ENCODE data around the gene MAGI2. TPM values are rescaled to one million over a fixed set of nuclear protein-coding genes. Genes with fewer than 3 reads are reported as not detected.

Gene MAGI2
- total RNA-seq, 1 experiment from 2014 or later, result 14.3 TPM

GRCh38 chr7:78082556-78082955, 1370.9 kb downstream of the MAGI2 start:
- Mint-ChIP-seq H3K4me3 (no peak overlapping the region), H3K36me3 (ENCODE audit: insufficient read depth in 1 of 3, low read depth in 3 of 3) (no peaks in the 10 kb centered on the region), H3K27me3 (ENCODE audit: low read depth) (peaks cover 5% of the 10 kb centered on the region), H3K4me1 (peaks cover 10 to 11% of the 10 kb centered on the region in 2 experiments), H3K9me3 (no peaks in the 10 kb centered on the region), H3K27ac (no peak overlapping the region)
- H2AFZ ChIP-seq (ENCODE audit: low read length), result no peak overlapping the region
- no peak overlapping the region for H3K18ac ChIP-seq (ENCODE audit: insufficient read length, low read depth, low read length)
- no peak overlapping the region for H3K56ac ChIP-seq (ENCODE audit: insufficient read length, low read depth, low read length)
- H2BK15ac ChIP-seq (ENCODE audit: low read depth, low read length), result no peak overlapping the region
- no peak overlapping the region for H3K23ac ChIP-seq (ENCODE audit: insufficient read length, low read depth, low read length)
- no peak overlapping the region for H4K8ac ChIP-seq (replicated peaks; ENCODE audit: insufficient read length, low read depth, low read length)
- no peaks in the 10 kb centered on the region for H3K27me3 ChIP-seq (ENCODE audit: insufficient read depth, low read length)
- no peak overlapping the region for H3T11ph ChIP-seq (ENCODE audit: low read length)
- no peak overlapping the region for H2BK120ac ChIP-seq (ENCODE audit: low read depth, low read length, poor library complexity, severe bottlenecking)
- H3K4me2 ChIP-seq (ENCODE audit: insufficient read depth, insufficient read length, low read length), result no peak overlapping the region
- TF ChIP-seq CTCF (conservative IDR thresholded peaks at IDR 0.05), result no peak
- WGBS (ENCODE audit: extremely low coverage, insufficient read length, low lambda C conversion rate), result no CpG with 5 or more reads among the region's 5 CpGs
- no peaks in the 10 kb centered on the region for H3K23me2 ChIP-seq (ENCODE audit: insufficient read length, low read depth, low read length, poor library complexity, severe bottlenecking)
- H3K9ac ChIP-seq (ENCODE audit: extremely low read depth, insufficient read length, low read length), result no peak overlapping the region
- no peak overlapping the region for H3K4ac ChIP-seq (ENCODE audit: low read depth, low read length)
- no peak for DNase-seq
- H3K79me1 ChIP-seq (ENCODE audit: insufficient read depth, low read depth, low read length, poor library complexity, severe bottlenecking), result no peaks in the 10 kb centered on the region
- H2BK5ac ChIP-seq (ENCODE audit: insufficient read length, low read length), result no peak overlapping the region
- no peaks in the 10 kb centered on the region for H3K79me2 ChIP-seq (ENCODE audit: insufficient read depth, low read length)
- H2AK5ac ChIP-seq (ENCODE audit: insufficient read length, low read length), result no peak overlapping the region
- H4K5ac ChIP-seq (ENCODE audit: insufficient read length, low read depth, low read length), result no peak overlapping the region
- no peak overlapping the region for H4K91ac ChIP-seq (ENCODE audit: insufficient read length, low read depth, low read length)
- no peaks in the 10 kb centered on the region for H4K20me1 ChIP-seq (ENCODE audit: control insufficient read depth, insufficient read depth, insufficient read length)
- H3K14ac ChIP-seq (ENCODE audit: insufficient read depth, low read length), result no peak overlapping the region
- H2BK20ac ChIP-seq (ENCODE audit: low read depth, low read length, poor library complexity, severe bottlenecking), result no peak overlapping the region
- H2BK12ac ChIP-seq (ENCODE audit: insufficient read length, low read depth, low read length), result no peak overlapping the region
- 0 out of 2 replicates have a peak, but pooled peaks cover 3% of the 10 kb centered on the region for H3K4me1 ChIP-seq (ENCODE audit: insufficient read depth, low read length)
- H3K9me3 ChIP-seq (ENCODE audit: control insufficient read depth, low read depth, low read length), result no peaks in the 10 kb centered on the region
- H3K27ac ChIP-seq (ENCODE audit: insufficient read length, low read depth, low read length), result no peak overlapping the region
